WTC11 (cell line): ENCODE data around the gene PPM1E. TPM values are rescaled to one million over a fixed set of nuclear protein-coding genes. Genes with fewer than 3 reads are reported as not detected.

Experiments
- ATAC-seq: fragments of 200-7000 bp; cut with Tn5 transposase; 2 replicates; pipeline ENCODE4 v1.10.0; 2021; ENCODE audit warnings: mild to moderate bottlenecking, moderate library complexity
- CTCF ChIA-PET: fragments of 300-600 bp; sonication (Branson Sonifier 250); formaldehyde crosslinking; loops from one replicate; lab custom pipeline; 2021; ENCODE audit warnings: antibody characterized with exemption; lab: Charles Lee
- POLR2A ChIA-PET: fragments of 350-600 bp; sonication (Branson Sonifier 250); formaldehyde crosslinking; loops from one replicate; lab custom pipeline; 2021; ENCODE audit warnings: antibody characterized with exemption; lab: Charles Lee
- DNase-seq: peaks from one replicate; pipeline ENCODE4 v3.0.0; 2021; ENCODE audit warnings: low spot score
- H3K27ac Mint-ChIP-seq: 2 replicates; pipeline ENCODE4 v1.8.0; 2021; ENCODE audit warnings: mixed read lengths
- H3K27me3 Mint-ChIP-seq: 2 replicates; pipeline ENCODE4 v1.8.0; 2021; ENCODE audit warnings: low read depth, mild to moderate bottlenecking, moderate library complexity, mixed read lengths
- H3K36me3 Mint-ChIP-seq: 2 replicates; pipeline ENCODE4 v1.8.0; 2021; ENCODE audit warnings: mixed read lengths
- H3K4me1 Mint-ChIP-seq: 2 replicates; pipeline ENCODE4 v1.8.0; 2022; ENCODE audit warnings: mixed read lengths
- H3K4me3 Mint-ChIP-seq: 2 replicates; pipeline ENCODE4 v1.8.0; 2021; ENCODE audit warnings: mild to moderate bottlenecking, moderate library complexity, mixed read lengths
- H3K9me3 Mint-ChIP-seq: 2 replicates; pipeline ENCODE4 v1.8.0; 2021; ENCODE audit warnings: mixed read lengths
- CBFB ChIP-seq: sonication (generic); formaldehyde crosslinking; IDR thresholded peaks from 2 replicates; pipeline ENCODE4 v1.8.1; 2022; ENCODE audit warnings: mild to moderate bottlenecking, low read depth, missing genetic modification reagents
- ETV6 ChIP-seq: sonication (generic); formaldehyde crosslinking; IDR thresholded peaks from 2 replicates; pipeline ENCODE4 v1.8.1; 2022; ENCODE audit warnings: mild to moderate bottlenecking, missing genetic modification reagents
- FOXK1 ChIP-seq: sonication (generic); formaldehyde crosslinking; IDR thresholded peaks from 2 replicates; pipeline ENCODE4 v1.8.0; 2022; ENCODE audit warnings: mild to moderate bottlenecking, moderate library complexity, missing genetic modification reagents
- NFATC4 ChIP-seq: fragments of 250-450 bp; sonication (Bioruptor Pico); IDR thresholded peaks from 2 replicates; pipeline ENCODE4 v1.9.0; 2021; ENCODE audit warnings: mild to moderate bottlenecking
- NFE2L1 ChIP-seq: sonication (generic); formaldehyde crosslinking; IDR thresholded peaks from 2 replicates; pipeline ENCODE4 v1.8.1; 2023; ENCODE audit warnings: missing genetic modification reagents
- PRRX2 ChIP-seq: fragments of 250-450 bp; sonication (Bioruptor Pico); IDR thresholded peaks from 2 replicates; pipeline ENCODE4 v1.8.0; 2021; ENCODE audit warnings: mild to moderate bottlenecking
- RORB ChIP-seq: fragments of 250-450 bp; sonication (Bioruptor Pico); IDR thresholded peaks from 2 replicates; pipeline ENCODE4 v1.9.0; 2021; ENCODE audit warnings: mild to moderate bottlenecking
- SOX15 ChIP-seq: fragments of 250-450 bp; sonication (Bioruptor Pico); IDR thresholded peaks from 2 replicates; pipeline ENCODE4 v1.9.0; 2021; ENCODE audit warnings: mild to moderate bottlenecking
- TEAD4 ChIP-seq: sonication (generic); formaldehyde crosslinking; IDR thresholded peaks from 2 replicates; pipeline ENCODE4 v1.8.0; 2022; ENCODE audit warnings: mild to moderate bottlenecking, missing genetic modification reagents
- TP53 ChIP-seq: sonication (generic); formaldehyde crosslinking; IDR thresholded peaks from 2 replicates; pipeline ENCODE4 v1.8.1; 2023; ENCODE audit warnings: mild to moderate bottlenecking, missing genetic modification reagents
- total RNA-seq: library from RNA; stranded (reverse); gene quantifications from 3 replicates; pipeline ENCODE4 v1.2.3, GENCODE V29; 2021
- TF ChIP-seq, protein P1 (sequence below): fragments of 200-600 bp; IDR thresholded peaks from 2 replicates; pipeline ENCODE4 v1.8.0; 2022; ENCODE audit warnings: antibody characterized with exemption
- TF ChIP-seq, protein P2 (sequence below): sonication (generic); formaldehyde crosslinking; IDR thresholded peaks from 2 replicates; pipeline ENCODE4 v1.8.1; 2022; ENCODE audit warnings: missing genetic modification reagents, borderline replicate concordance
- TF ChIP-seq, protein P3 (sequence below): sonication (generic); formaldehyde crosslinking; IDR thresholded peaks from 2 replicates; pipeline ENCODE4 v1.8.1; 2022; ENCODE audit warnings: low read depth, mild to moderate bottlenecking, moderate library complexity, missing genetic modification reagents, borderline replicate concordance
- TF ChIP-seq, protein P4 (sequence below): sonication (generic); formaldehyde crosslinking; IDR thresholded peaks from 2 replicates; pipeline ENCODE4 v1.8.1; 2023; ENCODE audit warnings: mild to moderate bottlenecking, missing genetic modification reagents, borderline replicate concordance
- TF ChIP-seq, protein P5 (sequence below): fragments of 250-450 bp; sonication (Bioruptor Pico); conservative IDR thresholded peaks from 2 replicates; pipeline ENCODE4 v1.9.0; 2021; ENCODE audit warnings: mild to moderate bottlenecking
- TF ChIP-seq, protein P6 (sequence below): fragments of 250-450 bp; sonication (Bioruptor Pico); IDR thresholded peaks from 2 replicates; pipeline ENCODE4 v2.1.2; 2022; ENCODE audit warnings: mild to moderate bottlenecking, moderate library complexity

PPM1E gene
- total RNA-seq, 1 experiment from 2014 or later: 8.1 TPM

DNA sequence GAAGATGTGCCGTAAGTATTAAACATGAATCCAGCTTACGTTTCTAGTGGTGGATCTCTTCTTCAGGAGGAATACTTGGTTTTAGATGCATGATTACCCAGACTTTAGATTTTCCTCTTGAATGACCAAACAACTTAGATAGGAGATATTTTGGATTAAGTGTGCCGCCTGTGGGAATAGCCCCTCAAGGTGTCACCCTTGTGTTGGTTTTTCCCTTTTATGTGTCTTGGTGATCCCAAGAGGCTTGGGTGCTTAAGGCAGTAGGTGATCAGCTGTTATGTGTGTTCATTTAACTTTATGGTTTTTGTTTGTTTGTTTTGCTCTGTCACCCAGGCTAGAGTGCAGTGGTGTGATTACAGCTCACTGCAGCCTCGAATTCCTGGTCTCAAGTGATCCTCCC is 115.1 kb downstream of the PPM1E start (continued):
- TF ChIP-seq PRRX2 (no peak), NFATC4 (CRISPR knock-in tag) (no peak)
- TF ChIP-seq, protein P1, sequence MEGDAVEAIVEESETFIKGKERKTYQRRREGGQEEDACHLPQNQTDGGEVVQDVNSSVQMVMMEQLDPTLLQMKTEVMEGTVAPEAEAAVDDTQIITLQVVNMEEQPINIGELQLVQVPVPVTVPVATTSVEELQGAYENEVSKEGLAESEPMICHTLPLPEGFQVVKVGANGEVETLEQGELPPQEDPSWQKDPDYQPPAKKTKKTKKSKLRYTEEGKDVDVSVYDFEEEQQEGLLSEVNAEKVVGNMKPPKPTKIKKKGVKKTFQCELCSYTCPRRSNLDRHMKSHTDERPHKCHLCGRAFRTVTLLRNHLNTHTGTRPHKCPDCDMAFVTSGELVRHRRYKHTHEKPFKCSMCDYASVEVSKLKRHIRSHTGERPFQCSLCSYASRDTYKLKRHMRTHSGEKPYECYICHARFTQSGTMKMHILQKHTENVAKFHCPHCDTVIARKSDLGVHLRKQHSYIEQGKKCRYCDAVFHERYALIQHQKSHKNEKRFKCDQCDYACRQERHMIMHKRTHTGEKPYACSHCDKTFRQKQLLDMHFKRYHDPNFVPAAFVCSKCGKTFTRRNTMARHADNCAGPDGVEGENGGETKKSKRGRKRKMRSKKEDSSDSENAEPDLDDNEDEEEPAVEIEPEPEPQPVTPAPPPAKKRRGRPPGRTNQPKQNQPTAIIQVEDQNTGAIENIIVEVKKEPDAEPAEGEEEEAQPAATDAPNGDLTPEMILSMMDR: no peak
- TF ChIP-seq, protein P2, sequence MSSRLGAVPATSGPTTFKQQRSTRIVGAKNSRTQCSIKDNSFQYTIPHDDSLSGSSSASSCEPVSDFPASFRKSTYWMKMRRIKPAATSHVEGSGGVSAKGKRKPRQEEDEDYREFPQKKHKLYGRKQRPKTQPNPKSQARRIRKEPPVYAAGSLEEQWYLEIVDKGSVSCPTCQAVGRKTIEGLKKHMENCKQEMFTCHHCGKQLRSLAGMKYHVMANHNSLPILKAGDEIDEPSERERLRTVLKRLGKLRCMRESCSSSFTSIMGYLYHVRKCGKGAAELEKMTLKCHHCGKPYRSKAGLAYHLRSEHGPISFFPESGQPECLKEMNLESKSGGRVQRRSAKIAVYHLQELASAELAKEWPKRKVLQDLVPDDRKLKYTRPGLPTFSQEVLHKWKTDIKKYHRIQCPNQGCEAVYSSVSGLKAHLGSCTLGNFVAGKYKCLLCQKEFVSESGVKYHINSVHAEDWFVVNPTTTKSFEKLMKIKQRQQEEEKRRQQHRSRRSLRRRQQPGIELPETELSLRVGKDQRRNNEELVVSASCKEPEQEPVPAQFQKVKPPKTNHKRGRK (CRISPR knock-in tag): no peak
- TF ChIP-seq, protein P3, sequence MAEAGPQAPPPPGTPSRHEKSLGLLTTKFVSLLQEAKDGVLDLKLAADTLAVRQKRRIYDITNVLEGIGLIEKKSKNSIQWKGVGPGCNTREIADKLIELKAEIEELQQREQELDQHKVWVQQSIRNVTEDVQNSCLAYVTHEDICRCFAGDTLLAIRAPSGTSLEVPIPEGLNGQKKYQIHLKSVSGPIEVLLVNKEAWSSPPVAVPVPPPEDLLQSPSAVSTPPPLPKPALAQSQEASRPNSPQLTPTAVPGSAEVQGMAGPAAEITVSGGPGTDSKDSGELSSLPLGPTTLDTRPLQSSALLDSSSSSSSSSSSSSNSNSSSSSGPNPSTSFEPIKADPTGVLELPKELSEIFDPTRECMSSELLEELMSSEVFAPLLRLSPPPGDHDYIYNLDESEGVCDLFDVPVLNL (CRISPR knock-in tag): no peak

DNA sequence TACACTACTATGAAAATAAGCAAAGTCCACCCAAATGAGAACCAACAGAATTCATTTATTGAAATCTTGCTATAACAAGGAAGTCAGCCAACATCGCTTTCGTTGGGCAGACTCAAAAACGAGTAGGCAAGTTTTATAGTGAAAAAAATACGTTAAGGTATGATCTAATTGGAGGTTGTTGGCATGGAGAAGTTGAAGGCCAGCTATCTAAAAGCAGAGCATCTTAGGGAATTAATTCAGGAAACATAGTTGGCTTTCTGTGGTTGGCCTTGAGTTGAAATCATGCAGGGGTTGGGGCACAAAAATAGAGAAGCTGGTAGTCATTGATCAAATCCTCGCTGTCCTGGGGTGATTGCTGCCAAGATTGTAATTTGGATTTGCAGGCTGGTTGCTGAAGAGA is 118.3 kb downstream of the PPM1E start:
- H3K27ac Mint-ChIP-seq: no peak overlapping the region
- H3K27me3 Mint-ChIP-seq: no peaks in the 10 kb centered on the region
- ChIA-PET CTCF (interaction anchor here (0.6 to 1.1 kb wide), 2 partner anchors 47 to 131 kb away, joined by 3 read pairs; no protein-coding TSS in a partner anchor), POLR2A (no interaction called here)
- H3K9me3 Mint-ChIP-seq: no peaks in the 10 kb centered on the region
- no peaks in the 10 kb centered on the region for H3K4me1 Mint-ChIP-seq
- TF ChIP-seq TP53 (no peak), PRRX2 (no peak), SOX15 (no peak), TEAD4 (no peak), RORB (CRISPR knock-in tag) (no peak), FOXK1 (CRISPR knock-in tag) (no peak), CBFB (no peak), NFE2L1 (no peak)
- TF ChIP-seq, protein P4, sequence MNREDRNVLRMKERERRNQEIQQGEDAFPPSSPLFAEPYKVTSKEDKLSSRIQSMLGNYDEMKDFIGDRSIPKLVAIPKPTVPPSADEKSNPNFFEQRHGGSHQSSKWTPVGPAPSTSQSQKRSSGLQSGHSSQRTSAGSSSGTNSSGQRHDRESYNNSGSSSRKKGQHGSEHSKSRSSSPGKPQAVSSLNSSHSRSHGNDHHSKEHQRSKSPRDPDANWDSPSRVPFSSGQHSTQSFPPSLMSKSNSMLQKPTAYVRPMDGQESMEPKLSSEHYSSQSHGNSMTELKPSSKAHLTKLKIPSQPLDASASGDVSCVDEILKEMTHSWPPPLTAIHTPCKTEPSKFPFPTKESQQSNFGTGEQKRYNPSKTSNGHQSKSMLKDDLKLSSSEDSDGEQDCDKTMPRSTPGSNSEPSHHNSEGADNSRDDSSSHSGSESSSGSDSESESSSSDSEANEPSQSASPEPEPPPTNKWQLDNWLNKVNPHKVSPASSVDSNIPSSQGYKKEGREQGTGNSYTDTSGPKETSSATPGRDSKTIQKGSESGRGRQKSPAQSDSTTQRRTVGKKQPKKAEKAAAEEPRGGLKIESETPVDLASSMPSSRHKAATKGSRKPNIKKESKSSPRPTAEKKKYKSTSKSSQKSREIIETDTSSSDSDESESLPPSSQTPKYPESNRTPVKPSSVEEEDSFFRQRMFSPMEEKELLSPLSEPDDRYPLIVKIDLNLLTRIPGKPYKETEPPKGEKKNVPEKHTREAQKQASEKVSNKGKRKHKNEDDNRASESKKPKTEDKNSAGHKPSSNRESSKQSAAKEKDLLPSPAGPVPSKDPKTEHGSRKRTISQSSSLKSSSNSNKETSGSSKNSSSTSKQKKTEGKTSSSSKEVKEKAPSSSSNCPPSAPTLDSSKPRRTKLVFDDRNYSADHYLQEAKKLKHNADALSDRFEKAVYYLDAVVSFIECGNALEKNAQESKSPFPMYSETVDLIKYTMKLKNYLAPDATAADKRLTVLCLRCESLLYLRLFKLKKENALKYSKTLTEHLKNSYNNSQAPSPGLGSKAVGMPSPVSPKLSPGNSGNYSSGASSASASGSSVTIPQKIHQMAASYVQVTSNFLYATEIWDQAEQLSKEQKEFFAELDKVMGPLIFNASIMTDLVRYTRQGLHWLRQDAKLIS (CRISPR knock-in tag): no peak
- TF ChIP-seq, protein P5, sequence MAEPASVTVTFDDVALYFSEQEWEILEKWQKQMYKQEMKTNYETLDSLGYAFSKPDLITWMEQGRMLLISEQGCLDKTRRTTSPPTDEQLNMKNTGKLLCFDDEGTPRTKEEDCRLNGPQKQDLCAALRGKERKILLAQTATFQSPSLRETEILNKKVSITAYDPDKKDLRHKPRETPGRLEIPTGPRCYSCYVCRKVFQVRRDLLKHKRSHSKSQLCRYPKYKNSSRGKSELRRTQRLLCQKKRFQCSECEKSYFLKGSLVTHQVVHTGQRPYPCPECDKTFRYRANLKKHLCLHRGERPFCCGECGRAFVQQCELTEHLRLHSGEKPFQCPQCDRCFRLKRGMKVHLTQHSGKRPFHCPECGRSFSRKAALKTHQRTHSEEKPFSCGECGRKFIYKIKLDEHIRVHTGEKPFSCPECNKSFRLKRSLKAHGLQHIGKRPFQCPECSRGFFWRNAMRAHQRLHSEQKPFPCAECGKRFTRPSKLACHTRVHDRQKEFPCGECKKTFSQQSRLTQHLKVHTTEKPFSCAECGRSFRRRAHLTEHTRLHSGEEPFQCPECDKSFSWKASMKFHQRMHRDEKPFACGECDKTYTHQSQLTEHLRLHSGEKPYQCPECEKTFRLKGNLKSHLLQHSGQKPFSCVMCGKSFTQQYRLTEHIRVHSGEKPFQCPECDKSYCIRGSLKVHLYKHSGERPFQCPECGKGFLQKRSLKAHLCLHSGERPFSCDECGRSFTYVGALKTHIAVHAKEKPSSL (CRISPR knock-in tag): no peak
- no peak overlapping the region for H3K4me3 Mint-ChIP-seq
- DNase-seq (no peak), ATAC-seq (no peak)
- H3K36me3 Mint-ChIP-seq: no peaks in the 10 kb centered on the region

DNA sequence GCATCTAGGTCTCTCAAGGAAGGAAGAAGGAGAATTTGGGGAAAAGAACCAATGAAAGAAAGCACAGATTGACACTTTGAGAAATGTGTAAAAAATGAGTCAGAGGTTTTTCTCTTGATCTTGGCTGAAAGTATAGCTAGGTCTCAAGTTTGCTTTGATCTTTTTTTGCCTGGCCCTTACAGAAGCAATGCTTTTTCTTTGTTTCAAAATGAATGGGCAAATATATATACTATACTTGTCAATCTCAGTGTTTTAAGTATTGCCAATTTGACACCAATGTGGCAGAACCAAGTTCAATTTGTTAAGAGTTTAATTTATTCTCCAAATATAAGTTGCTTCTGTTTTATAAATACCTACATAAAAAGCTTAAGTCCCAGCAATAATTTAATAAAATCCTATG is 119.6 kb downstream of the PPM1E start:
- no peaks in the 10 kb centered on the region for H3K36me3 Mint-ChIP-seq
- no peaks in the 10 kb centered on the region for H3K27me3 Mint-ChIP-seq
- H3K4me3 Mint-ChIP-seq: no peak overlapping the region
- H3K27ac Mint-ChIP-seq: no peak overlapping the region
- no peaks in the 10 kb centered on the region for H3K9me3 Mint-ChIP-seq
- DNase-seq (no peak), ATAC-seq (no peak)
- H3K4me1 Mint-ChIP-seq: no peaks in the 10 kb centered on the region
- ChIA-PET CTCF (no interaction called here), POLR2A (no interaction called here)
- TF ChIP-seq, protein P6, sequence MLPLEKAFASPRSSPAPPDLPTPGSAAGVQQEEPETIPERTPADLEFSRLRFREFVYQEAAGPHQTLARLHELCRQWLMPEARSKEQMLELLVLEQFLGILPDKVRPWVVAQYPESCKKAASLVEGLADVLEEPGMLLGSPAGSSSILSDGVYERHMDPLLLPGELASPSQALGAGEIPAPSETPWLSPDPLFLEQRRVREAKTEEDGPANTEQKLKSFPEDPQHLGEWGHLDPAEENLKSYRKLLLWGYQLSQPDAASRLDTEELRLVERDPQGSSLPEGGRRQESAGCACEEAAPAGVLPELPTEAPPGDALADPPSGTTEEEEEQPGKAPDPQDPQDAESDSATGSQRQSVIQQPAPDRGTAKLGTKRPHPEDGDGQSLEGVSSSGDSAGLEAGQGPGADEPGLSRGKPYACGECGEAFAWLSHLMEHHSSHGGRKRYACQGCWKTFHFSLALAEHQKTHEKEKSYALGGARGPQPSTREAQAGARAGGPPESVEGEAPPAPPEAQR (CRISPR knock-in tag): no peak
- TF ChIP-seq, protein P4 (CRISPR knock-in tag): no peak
- no peak for TF ChIP-seq ETV6 (CRISPR knock-in tag)
